H9 (cell line): ENCODE data around the gene GRID1. TPM values are rescaled to one million over a fixed set of nuclear protein-coding genes. Genes with fewer than 3 reads are reported as not detected.

Experiments used
- DNase-seq: peaks from one replicate; pipeline ENCODE4 v3.0.0-alpha.2; 2017
- H2AFZ ChIP-seq: one replicate; pipeline ENCODE4 v1.6.1; 2013; ENCODE audit warnings: mild to moderate bottlenecking, low read length, control low read depth, moderate library complexity
- H2AK5ac ChIP-seq: 2 replicates; pipeline ENCODE4 v1.6.1; 2013; ENCODE audit warnings: low read length, control low read depth, mixed read lengths; ENCODE audit not compliant: insufficient read length
- H2BK120ac ChIP-seq: one replicate; pipeline ENCODE4 v1.6.1; 2013; ENCODE audit warnings: low read depth, mild to moderate bottlenecking, low read length, control low read depth, inconsistent platforms; ENCODE audit not compliant: poor library complexity, severe bottlenecking
- H2BK12ac ChIP-seq: 2 replicates; pipeline ENCODE4 v1.6.1; 2013; ENCODE audit warnings: low read length, control low read depth, mixed read lengths, low read depth; ENCODE audit not compliant: insufficient read length
- H2BK15ac ChIP-seq: 2 replicates; pipeline ENCODE4 v1.6.1; 2013; ENCODE audit warnings: low read depth, low read length, control low read depth
- H2BK20ac ChIP-seq: one replicate; pipeline ENCODE4 v1.6.1; 2013; ENCODE audit warnings: low read depth, mild to moderate bottlenecking, low read length, control low read depth, inconsistent platforms; ENCODE audit not compliant: poor library complexity, severe bottlenecking
- H2BK5ac ChIP-seq: 2 replicates; pipeline ENCODE4 v1.6.1; 2013; ENCODE audit warnings: low read length, control low read depth, mixed read lengths; ENCODE audit not compliant: insufficient read length
- H3K14ac ChIP-seq: 2 replicates; pipeline ENCODE4 v1.6.1; 2013; ENCODE audit warnings: low read length, control low read depth; ENCODE audit not compliant: insufficient read depth
- H3K18ac ChIP-seq: 2 replicates; pipeline ENCODE4 v1.6.1; 2013; ENCODE audit warnings: low read depth, mild to moderate bottlenecking, mixed read lengths, low read length, control low read depth; ENCODE audit not compliant: insufficient read length
- H3K23ac ChIP-seq: 2 replicates; pipeline ENCODE4 v1.6.1; 2013; ENCODE audit warnings: low read length, control low read depth, mixed read lengths, low read depth; ENCODE audit not compliant: insufficient read length
- H3K23me2 ChIP-seq: 2 replicates; pipeline ENCODE4 v1.6.1; 2013; ENCODE audit warnings: low read depth, mild to moderate bottlenecking, mixed read lengths, low read length, control low read depth; ENCODE audit not compliant: insufficient read length, poor library complexity, severe bottlenecking
- H3K27ac ChIP-seq: 2 replicates; pipeline ENCODE4 v1.5.1; 2013; ENCODE audit warnings: low read length, control low read depth, mixed read lengths, low read depth; ENCODE audit not compliant: insufficient read length
- H3K27me3 ChIP-seq: 2 replicates; pipeline ENCODE4 v1.6.1; 2013; ENCODE audit warnings: low read length, control low read depth, inconsistent platforms; ENCODE audit not compliant: insufficient read depth
- H3K4ac ChIP-seq: 2 replicates; pipeline ENCODE4 v1.6.1; 2013; ENCODE audit warnings: low read depth, mild to moderate bottlenecking, control low read depth, inconsistent platforms, low read length, moderate library complexity
- H3K4me1 ChIP-seq: 2 replicates; pipeline ENCODE4 v1.6.1; 2013; ENCODE audit warnings: low read length, control low read depth, inconsistent platforms; ENCODE audit not compliant: insufficient read depth
- H3K4me2 ChIP-seq: 2 replicates; pipeline ENCODE4 v1.6.1; 2013; ENCODE audit warnings: low read length, control low read depth, mixed read lengths; ENCODE audit not compliant: insufficient read length, insufficient read depth
- H3K56ac ChIP-seq: 2 replicates; pipeline ENCODE4 v1.6.1; 2013; ENCODE audit warnings: low read depth, mild to moderate bottlenecking, mixed read lengths, low read length, control low read depth; ENCODE audit not compliant: insufficient read length
- H3K79me1 ChIP-seq: 2 replicates; pipeline ENCODE4 v1.6.1; 2013; ENCODE audit warnings: low read depth, mild to moderate bottlenecking, moderate library complexity, low read length, control low read depth, inconsistent platforms; ENCODE audit not compliant: insufficient read depth, poor library complexity, severe bottlenecking
- H3K79me2 ChIP-seq: 2 replicates; pipeline ENCODE4 v1.6.1; 2013; ENCODE audit warnings: low read length, control low read depth, inconsistent platforms; ENCODE audit not compliant: insufficient read depth
- H3K9ac ChIP-seq: 2 replicates; pipeline ENCODE4 v1.6.1; 2013; ENCODE audit warnings: low read length, control low read depth, mixed read lengths; ENCODE audit not compliant: insufficient read length; ENCODE audit errors: extremely low read depth
- H3K9me3 ChIP-seq: one replicate; pipeline ENCODE4 v1.6.1; 2013; ENCODE audit warnings: low read depth, low read length, inconsistent platforms; ENCODE audit not compliant: control insufficient read depth
- H3T11ph ChIP-seq: one replicate; pipeline ENCODE4 v1.6.1; 2013; ENCODE audit warnings: mild to moderate bottlenecking, low read length, control low read depth, inconsistent platforms
- H4K20me1 ChIP-seq: one replicate; pipeline ENCODE4 v1.6.1; 2013; ENCODE audit not compliant: control insufficient read depth, insufficient read length, insufficient read depth
- H4K5ac ChIP-seq: 2 replicates; pipeline ENCODE4 v1.6.1; 2013; ENCODE audit warnings: low read depth, mild to moderate bottlenecking, mixed read lengths, low read length, control low read depth; ENCODE audit not compliant: insufficient read length
- H4K8ac ChIP-seq: replicated peaks from 2 replicates; pipeline ENCODE4 v1.6.1; 2013; ENCODE audit warnings: low read length, control low read depth, mixed read lengths, low read depth; ENCODE audit not compliant: insufficient read length
- H4K91ac ChIP-seq: 2 replicates; pipeline ENCODE4 v1.6.1; 2013; ENCODE audit warnings: low read depth, mild to moderate bottlenecking, moderate library complexity, mixed read lengths, low read length, control low read depth; ENCODE audit not compliant: insufficient read length
- H3K27ac Mint-ChIP-seq, 3 experiments: 2 replicates in 2 of 3; 3 replicates in 1 of 3; pipeline ENCODE4 v1.8.0; 2020 to 2021; ENCODE audit warnings: mixed read lengths in 3 of 3, mild to moderate bottlenecking in 1 of 3, moderate library complexity in 1 of 3
- H3K27me3 Mint-ChIP-seq: 2 replicates; pipeline ENCODE4 v1.8.0; 2021; ENCODE audit warnings: low read depth, mild to moderate bottlenecking, moderate library complexity, mixed read lengths
- H3K36me3 Mint-ChIP-seq, 3 experiments: 2 replicates in 2 of 3; 3 replicates in 1 of 3; pipeline ENCODE4 v1.8.0; 2020 to 2021; ENCODE audit warnings: low read depth in 3 of 3, mixed read lengths in 3 of 3; ENCODE audit not compliant: insufficient read depth in 1 of 3
- H3K4me1 Mint-ChIP-seq, 2 experiments: 2 replicates each; pipeline ENCODE4 v1.8.0; 2020; ENCODE audit warnings: mixed read lengths in 2 of 2
- H3K4me3 Mint-ChIP-seq, 2 experiments: 2 replicates in 1 of 2; 3 replicates in 1 of 2; pipeline ENCODE4 v1.8.0; 2020 to 2021; ENCODE audit warnings: mild to moderate bottlenecking in 2 of 2, mixed read lengths in 2 of 2, moderate library complexity in 1 of 2
- H3K9me3 Mint-ChIP-seq, 2 experiments: 2 replicates in 1 of 2; 3 replicates in 1 of 2; pipeline ENCODE4 v1.8.0; 2020; ENCODE audit warnings: mild to moderate bottlenecking in 2 of 2, mixed read lengths in 2 of 2, moderate library complexity in 1 of 2
- WGBS: extraction: QIAGEN DNeasy Blood & Tissue Kit; methylation state at CpG from one replicate; pipeline ENCODE4 v1.1.7; 2013; ENCODE audit warnings: missing lambda C conversion rate, low lambda C conversion rate, mixed read lengths; ENCODE audit not compliant: insufficient read length; ENCODE audit errors: extremely low coverage; 5-methylcytosine and 5-hydroxymethylcytosine counted together
- total RNA-seq: library from RNA; stranded (reverse); gene quantifications from 2 replicates; pipeline ENCODE4 v1.2.1, GENCODE V29; 2021
- TF ChIP-seq, protein P1 (sequence below): fragments of 200-600 bp; sonication (generic); conservative IDR thresholded peaks from 3 replicates; pipeline ENCODE4 v1.8.0; 2021; ENCODE audit warnings: antibody characterized with exemption, mild to moderate bottlenecking

Gene GRID1
- total RNA-seq, 1 experiment from 2014 or later = 0.35 TPM

- no peak overlapping the region for H2BK20ac ChIP-seq
- H3T11ph ChIP-seq = no peak overlapping the region
- H3K23me2 ChIP-seq = no peaks in the 10 kb centered on the region
- no peaks in the 10 kb centered on the region for H3K27me3 ChIP-seq
- H4K91ac ChIP-seq = no peak overlapping the region
- no peaks in the 10 kb centered on the region for H3K79me2 ChIP-seq
- H2AFZ ChIP-seq = no peak overlapping the region
- no CpG with 5 or more reads among the region's 5 CpGs for WGBS
- Mint-ChIP-seq H3K27ac (no peak overlapping the region; a peak in 1 of 7 replicates), H3K27me3 (peaks cover 4% of the 10 kb centered on the region), H3K4me1 (peaks cover 3 to 13% of the 10 kb centered on the region in 2 experiments; a peak in 3 of 4 replicates), H3K9me3 (no peaks in the 10 kb centered on the region), H3K4me3 (no peak overlapping the region), H3K36me3 (no peaks in the 10 kb centered on the region)
- H3K18ac ChIP-seq = no peak overlapping the region
- no peak overlapping the region for H4K8ac ChIP-seq
- H3K9ac ChIP-seq = no peak overlapping the region
- no peak overlapping the region for H3K27ac ChIP-seq
- no peak overlapping the region for H4K5ac ChIP-seq
- H4K20me1 ChIP-seq = no peaks in the 10 kb centered on the region
- peak; percentile 14 for DNase-seq
- H2AK5ac ChIP-seq = no peak overlapping the region
- H3K79me1 ChIP-seq = no peaks in the 10 kb centered on the region
- H3K14ac ChIP-seq = no peak overlapping the region
- H3K9me3 ChIP-seq = no peaks in the 10 kb centered on the region
- no peaks in the 10 kb centered on the region for H3K4me1 ChIP-seq
- H3K4me2 ChIP-seq = no peak overlapping the region
- no peak overlapping the region for H2BK15ac ChIP-seq
- no peak overlapping the region for H3K23ac ChIP-seq
- no peak overlapping the region for H3K56ac ChIP-seq
- no peak overlapping the region for H2BK12ac ChIP-seq
- H2BK120ac ChIP-seq = no peak overlapping the region
- TF ChIP-seq, protein P1, sequence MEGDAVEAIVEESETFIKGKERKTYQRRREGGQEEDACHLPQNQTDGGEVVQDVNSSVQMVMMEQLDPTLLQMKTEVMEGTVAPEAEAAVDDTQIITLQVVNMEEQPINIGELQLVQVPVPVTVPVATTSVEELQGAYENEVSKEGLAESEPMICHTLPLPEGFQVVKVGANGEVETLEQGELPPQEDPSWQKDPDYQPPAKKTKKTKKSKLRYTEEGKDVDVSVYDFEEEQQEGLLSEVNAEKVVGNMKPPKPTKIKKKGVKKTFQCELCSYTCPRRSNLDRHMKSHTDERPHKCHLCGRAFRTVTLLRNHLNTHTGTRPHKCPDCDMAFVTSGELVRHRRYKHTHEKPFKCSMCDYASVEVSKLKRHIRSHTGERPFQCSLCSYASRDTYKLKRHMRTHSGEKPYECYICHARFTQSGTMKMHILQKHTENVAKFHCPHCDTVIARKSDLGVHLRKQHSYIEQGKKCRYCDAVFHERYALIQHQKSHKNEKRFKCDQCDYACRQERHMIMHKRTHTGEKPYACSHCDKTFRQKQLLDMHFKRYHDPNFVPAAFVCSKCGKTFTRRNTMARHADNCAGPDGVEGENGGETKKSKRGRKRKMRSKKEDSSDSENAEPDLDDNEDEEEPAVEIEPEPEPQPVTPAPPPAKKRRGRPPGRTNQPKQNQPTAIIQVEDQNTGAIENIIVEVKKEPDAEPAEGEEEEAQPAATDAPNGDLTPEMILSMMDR = no peak
- H2BK5ac ChIP-seq = no peak overlapping the region
- no peak overlapping the region for H3K4ac ChIP-seq
These were observed 65.4 kb downstream of the GRID1 start for GRCh38 chr10:86300931-86301830.
